HG02623 (cell line): ENCODE measurements around the gene WDTC1.

Experiments used
- ATAC-seq: cut with Tn5 transposase; IDR thresholded peaks from one replicate; pipeline ENCODE4 v1.9.1; 2021; ENCODE audit warnings: moderate library complexity; ENCODE audit not compliant: unreplicated experiment

WDTC1 gene

DNA sequence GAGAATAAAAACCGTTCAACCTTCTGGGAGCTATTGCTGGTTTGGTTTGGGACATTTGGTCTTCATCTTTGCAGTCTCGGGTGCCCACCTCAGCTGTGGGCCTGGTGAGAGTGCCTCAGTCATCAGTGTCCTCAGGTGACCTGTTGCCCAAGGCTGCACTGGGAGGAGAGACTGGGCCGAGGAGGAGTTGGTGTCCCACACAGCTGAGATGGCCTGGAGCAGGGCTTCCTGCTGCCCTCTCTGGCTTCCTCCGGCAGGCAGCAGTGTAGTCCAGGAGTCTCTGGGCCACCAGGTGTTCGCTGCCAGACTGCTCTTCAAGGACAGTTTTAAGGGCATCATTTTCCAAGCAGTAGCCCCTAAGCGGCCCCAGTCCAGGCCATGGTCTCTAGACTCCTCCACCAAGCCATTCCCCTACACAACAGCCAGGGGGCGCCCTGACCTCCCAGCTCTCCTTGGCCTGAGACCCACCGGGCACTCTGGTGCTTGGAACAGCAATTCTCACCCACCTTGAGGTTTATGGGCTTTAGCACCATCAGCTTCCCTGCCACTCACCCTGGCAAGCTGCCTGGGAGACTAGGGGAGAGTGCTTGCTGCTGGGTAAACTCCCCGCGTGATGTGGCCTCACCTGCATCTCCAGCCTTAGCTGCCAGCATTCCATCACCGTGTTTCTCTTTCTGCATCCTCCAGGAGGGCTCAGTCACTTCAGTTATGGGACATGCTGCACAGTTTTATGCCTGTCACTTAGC, 98.3 kb downstream of the WDTC1 start:
- ATAC-seq: no peak

DNA sequence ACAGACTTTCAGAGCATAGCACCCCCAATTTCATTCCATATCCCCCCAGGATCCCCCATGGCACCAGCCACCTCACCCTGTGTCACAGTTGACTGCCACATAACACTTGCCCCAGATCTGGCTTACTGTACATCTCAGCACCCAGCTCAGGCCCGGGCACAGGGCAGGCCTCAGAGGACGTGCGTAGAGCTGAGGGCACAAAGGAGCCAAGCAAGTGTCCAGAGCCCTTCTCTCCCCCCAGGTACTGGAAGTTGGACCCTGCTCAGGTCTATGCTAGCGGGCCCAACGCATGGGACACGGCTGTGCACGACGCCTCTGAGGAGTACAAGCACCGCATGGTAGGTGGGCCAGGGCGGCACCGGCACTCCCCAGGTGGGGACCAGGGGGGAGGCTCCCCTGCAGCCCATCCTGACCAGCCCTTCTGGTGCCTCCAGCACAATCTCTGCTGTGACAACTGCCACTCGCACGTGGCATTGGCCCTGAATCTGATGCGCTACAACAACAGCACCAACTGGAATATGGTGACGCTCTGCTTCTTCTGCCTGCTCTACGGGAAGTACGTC, 99.4 kb downstream of the WDTC1 start:
- no peak for ATAC-seq

DNA sequence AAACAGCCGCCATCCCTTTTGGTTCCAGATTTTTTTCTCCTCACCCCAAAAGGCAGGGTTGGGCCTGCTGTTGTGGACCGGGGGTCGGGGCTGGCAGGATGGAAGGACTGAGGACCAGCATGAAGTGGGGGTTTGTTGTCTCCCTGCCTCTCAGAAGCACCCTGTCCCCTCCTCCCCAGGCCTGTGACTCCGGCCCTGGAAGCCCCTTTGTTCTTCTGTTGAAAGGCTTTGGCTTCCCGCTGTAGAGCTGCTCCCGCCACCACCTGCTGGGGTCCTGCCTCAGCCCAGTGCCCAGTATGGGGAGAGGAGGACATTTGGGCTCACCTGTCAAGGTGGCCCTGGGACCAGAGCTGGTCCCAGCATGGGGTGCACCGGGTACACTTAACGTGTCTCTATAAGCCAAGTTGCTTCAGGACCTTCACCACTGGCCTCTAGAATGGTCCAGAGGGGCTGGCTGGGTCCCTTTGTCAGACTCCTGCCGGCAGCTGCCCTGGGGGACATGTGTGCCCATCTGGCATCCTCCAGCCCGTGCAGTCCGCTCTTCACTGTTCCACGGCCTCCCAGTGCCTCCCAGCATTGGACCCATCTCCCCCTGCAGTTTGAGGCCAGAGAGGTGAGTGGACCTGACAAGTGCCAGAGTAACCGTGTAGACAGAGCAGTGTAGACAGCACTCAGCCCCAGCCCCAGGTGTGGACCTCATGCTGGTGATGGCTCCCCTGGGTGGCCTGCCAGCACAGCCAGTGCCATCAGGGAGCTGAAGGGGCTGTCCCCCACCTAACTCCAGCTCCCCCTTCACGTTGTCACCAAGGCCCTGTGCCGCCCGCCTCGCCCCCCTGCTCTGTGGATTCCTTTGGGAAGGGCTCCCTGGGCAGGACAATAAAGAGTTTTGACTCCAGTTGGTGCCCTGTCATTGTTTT, 101.3 kb downstream of the WDTC1 start:
- ATAC-seq: no peak

DNA sequence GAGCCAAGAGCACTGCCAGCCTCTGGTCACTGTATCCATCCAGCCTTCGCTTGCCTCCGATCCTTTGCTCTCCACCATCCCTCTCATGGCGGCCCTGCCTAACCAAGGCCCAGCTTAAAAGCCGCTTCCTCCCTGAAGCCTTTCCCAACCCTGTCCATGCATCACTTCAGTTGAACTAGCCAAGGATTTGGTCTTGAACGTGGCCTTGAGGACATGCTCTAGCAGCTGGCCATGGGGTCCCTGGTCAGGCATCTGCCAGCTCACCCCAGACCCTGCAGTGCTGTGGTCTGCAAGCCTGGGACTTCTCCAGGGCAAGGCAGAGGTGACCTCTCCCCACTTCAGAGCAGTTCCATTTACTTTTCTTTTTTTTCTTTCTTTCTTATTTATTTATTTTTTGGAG, 102.3 kb downstream of the WDTC1 start:
- ATAC-seq: no peak

DNA sequence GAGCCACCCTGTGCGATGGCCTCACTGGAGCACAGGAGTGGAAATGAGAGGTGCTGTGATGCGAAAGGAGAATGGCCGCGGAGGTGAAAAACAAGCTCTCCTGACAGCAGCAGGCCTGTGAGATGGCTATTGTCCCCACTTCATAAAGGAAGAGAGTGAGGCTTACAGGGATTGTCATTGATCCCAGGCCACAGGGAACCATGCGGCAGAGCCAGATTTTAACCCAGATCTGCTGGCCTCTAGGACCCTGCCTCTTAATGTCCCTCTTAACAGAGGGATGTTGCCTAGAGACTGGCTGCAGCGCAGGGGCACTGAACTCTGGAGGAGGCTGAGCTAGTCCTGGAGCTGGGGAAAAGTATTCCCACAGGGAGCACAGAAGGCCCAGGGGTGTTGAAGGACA, 104.3 kb downstream of the WDTC1 start:
- no peak for ATAC-seq

DNA sequence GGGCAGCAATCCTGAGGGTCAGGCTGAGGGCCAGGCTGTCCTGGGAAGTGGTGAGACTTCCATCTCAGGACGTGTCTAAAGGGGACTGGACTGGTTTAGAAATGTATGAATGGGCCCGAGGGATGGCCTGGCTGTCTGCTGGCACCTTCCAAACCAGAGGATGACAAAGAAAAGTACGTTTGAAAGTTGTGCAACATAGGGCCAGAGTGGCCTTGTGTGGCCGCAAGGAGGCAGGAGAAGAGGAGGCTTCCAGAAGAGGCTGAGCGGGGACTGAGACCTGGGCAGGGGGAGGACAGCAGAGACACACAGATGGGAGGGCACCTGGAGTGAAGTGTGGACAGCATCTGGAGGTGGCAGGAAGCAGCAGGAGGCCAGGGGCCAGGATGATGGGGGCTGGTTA, 104.8 kb downstream of the WDTC1 start:
- ATAC-seq: no peak

DNA sequence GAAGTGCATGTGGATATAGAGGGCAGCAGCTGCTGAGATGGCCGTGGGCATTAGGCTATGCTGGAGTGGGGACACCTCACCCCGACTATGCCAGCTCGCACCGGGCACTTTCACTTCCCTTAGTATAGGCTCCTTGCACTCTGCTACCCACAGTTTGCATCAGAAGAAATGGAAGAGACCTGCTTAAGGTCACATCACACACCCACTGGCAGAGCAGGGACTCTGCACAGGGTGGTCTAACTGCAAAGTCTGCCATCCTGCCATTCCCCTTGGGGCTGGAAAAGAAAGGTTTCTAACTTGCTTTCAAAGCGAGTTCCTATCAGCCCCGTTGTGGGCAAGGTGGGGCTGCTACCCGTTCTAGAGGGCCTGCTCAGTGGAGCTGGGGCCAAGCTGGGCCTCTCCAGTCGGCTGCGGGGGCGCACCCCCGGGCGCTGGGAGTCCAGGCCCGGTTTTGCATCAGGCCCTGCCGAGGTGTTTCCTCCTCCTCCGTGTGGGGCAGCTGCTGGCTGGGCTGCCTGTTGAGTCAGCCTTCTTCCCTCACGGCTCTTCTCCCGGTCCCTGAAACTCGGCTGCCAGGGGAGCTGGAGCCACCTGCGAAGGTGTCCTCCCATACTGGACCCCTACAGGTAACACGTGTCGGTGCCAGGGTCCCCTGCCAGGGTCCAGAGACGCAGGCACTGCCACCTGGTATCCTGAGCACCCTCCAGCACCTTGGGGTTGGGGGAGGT, 107.3 kb downstream of the WDTC1 start, which contains the start of gene SYTL1:
Gene SYTL1 (plus strand): TSS at position 498 of the 728 bp plus-strand sequence. CDS start 3,313 bp downstream, outside the sequence.
- ATAC-seq: no peak

DNA sequence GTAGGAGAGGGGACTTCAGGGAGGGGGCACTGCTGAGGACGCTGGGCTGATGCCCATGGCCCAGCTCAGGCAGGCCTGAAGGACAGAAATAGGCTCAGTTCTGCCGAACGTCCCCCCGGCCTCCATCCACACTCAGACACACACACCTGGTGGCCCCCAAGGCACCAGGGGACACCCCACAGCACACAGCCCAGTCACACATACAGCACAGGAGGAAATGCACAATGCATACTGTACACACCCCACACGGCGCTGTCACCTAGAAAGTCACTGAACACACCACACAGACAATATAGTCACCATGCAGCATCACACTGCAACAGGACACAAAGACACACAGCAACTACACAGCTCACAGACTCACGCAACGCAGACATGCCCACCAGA, 108.0 kb downstream of the WDTC1 start:
- ATAC-seq: no peak

DNA sequence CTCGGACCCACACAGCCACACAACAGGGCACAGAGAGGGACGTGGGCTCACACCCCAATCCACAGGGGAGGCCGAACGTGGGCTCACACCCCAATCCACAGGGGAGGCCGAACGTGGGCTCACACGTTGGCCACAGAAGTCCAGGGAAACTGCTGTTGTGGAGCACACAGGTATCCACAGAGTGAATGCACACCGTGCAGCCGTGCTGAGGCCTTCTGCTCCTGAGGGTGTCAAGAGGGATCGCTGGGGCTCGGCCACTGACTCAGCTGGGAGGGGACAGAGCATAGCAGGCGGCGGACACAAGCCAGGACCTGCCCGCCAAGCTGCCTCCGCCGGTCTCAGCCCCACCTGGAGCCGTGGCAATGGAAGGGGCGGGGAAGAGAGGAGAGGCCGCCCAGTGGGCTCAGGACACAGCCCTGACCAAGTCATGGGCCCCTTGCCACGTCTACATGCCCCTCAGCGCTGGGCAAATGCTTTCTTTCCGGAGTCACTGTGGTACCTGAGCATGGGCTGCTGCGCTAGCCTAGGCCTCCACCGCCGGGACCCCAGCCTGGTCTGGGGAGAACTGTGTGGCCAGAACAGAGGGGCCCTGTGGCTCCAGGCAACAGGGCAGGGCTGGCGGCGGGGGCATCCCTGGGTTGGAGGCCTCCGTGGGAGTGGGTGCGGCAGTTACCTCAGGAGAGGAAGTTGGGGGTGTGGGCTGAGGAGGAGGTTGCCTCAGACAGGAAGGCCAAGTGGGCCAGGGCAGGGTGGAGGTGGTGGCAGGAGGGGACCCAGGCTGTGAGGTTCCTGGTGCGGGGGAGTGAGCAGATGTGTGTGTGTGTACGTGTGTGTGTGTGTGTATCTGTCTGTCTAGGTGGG, 108.6 kb downstream of the WDTC1 start:
- no peak for ATAC-seq

DNA sequence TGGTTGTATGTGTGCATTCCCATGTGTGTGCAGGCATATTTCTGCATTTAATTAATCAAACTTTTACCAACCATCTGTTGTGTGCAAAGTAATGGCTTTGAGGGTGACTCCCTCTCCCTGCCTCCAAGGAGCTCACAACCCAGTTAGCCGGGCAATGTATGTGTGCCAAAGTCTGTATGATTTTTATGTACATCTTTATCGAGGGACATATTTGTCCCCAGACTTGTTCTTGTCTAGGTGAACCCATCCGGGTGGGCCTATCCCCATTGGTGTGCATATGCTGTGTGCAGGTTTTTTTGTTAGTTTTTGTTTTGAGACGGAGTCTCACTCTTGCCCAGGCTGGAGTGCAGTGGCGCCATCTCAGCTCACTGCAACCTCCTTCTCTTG, 109.2 kb downstream of the WDTC1 start:
- ATAC-seq: no peak

DNA sequence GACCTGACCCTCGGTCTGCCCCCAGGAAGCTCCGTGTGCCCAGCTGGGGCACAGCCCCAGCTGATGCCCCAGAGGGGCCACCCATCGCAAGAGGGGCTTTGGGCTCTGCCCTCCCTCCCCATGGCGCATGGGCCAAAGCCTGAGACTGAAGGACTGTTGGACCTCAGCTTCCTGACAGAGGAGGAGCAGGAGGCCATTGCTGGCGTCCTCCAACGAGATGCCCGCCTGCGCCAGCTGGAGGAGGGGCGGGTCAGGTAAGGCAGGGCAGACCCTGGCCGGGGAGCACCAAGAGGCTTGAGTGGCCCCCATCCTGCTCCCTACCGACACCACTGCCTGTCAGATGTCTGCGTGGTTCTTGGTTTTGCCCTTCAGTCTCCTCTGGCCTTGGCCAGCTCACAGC, 110.8 kb downstream of the WDTC1 start:
- ATAC-seq: no peak

DNA sequence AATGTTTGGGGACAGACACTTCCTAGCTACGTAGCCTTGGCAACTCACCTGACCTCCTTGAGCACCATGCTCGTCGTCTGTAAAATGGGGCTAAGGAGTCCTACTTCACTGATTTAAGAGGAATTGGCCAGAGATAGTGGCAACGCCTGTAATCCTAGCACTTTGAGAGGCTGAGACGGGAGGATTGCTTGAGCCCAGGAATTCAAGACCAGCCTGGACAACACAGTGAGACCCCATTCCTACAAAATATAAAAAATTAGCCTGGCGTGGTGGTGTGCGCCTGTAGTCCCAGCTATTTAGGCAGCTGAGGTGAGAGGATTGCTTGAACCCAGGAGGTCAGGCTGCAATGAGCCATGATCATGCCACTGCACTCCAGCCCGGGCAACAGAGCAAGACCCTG, 111.9 kb downstream of the WDTC1 start:
- ATAC-seq: no peak

DNA sequence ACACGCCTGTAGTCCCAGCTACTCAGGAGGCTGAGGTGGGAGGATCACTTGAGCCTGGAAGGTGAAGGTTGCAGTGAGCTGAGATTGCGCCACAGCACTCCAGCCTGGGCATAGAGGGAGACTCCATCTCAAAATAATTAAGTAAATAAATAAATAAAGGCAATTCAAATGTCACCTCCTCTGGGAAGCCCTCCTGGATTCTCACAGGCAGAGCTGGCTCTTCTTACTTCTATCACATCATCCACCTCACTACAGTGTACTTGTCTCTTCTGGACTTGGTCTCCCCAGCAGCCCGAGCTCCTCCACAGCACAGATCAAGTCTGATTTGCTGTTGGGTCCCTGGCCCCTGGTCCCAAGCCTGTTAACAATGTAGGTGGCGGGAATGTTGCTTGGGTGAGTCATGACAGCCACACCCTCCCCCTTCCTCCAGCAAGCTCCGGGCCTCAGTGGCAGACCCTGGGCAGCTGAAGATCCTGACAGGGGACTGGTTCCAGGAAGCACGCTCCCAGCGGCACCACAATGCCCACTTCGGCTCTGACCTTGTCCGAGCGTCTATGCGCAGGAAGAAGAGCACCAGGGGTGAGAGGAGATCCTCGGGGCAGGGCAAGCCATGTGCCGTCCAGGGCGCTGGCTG, 112.7 kb downstream of the WDTC1 start:
- no peak for ATAC-seq

DNA sequence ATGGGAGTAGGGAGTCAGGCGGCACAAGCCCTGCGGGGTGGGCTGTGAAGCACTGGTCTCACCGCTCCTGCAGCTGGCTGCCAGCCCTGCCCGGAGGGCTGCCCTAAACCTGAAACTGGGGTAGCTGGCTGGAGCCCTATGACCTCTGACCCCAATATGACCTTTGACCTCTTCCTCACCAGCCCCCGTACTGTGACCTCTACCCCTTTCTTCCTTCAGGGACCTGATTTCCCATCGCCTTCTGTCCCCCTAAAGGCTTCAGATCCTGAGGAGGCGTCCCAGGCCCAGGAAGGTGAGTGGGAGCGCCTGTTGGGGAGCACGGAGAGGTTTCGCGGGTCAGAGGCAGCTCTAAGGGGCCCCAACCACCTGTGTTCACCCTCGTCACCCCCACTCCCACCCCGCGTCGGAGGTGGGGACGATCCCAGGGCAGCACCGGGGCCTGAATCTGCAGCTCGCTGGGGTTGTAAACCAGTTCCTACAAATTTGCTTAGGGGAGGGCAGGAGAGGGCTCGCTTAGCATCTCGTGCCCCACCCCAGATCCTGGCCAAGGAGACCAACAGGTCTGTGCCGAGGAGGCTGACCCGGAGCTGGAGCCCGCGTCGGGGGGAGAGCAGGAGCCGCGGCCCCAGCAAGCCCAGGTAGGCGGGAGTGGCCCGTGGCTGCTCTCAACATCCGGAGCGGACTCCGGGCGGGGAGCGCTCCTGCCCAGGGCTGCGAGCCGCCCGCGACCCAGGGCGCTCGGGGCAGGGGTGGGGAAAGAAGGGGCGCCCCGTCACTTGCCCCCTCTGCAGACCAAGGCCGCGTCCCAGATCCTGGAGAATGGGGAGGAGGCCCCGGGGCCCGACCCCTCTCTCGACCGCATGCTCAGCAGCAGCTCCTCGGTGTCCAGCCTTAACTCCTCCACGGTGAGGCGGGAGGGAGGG, 114.7 kb downstream of the WDTC1 start:
- ATAC-seq: no peak

DNA sequence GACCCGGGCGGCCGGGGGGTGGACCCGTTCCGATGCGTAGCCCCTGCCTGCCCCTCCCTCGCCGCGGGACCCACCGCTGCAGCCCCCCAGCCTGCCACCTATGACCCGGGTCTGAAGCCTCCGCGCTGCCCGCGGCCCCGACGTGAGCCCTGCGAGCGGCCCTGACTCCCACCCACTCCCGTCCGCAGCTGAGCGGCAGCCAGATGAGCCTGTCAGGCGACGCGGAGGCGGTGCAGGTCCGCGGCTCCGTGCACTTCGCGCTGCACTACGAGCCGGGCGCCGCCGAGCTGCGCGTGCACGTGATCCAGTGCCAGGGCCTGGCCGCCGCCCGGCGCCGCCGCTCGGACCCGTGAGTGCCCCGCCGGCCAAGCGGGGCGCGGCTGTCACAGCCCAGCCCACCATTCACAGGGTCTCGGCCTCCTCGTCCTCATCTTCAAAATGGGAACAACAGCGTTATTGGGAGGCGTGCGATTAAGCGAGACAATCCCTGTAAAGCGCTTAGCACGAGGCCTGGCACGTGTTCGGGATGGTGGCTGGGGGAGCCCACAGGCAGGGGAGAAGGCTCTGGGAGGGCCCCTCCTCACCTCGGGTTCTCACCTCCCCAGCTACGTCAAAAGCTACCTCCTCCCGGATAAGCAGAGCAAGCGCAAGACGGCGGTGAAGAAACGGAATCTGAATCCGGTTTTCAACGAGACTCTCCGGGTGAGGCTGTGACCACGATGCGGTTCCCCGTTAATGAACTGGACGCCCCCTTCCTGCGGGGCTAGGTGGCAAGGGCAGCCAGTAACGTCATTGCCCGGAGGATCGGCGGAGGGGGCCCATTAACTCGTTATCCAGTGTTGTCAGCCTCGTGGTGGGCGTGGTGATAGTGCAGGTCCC, 115.6 kb downstream of the WDTC1 start:
- ATAC-seq: no peak

DNA sequence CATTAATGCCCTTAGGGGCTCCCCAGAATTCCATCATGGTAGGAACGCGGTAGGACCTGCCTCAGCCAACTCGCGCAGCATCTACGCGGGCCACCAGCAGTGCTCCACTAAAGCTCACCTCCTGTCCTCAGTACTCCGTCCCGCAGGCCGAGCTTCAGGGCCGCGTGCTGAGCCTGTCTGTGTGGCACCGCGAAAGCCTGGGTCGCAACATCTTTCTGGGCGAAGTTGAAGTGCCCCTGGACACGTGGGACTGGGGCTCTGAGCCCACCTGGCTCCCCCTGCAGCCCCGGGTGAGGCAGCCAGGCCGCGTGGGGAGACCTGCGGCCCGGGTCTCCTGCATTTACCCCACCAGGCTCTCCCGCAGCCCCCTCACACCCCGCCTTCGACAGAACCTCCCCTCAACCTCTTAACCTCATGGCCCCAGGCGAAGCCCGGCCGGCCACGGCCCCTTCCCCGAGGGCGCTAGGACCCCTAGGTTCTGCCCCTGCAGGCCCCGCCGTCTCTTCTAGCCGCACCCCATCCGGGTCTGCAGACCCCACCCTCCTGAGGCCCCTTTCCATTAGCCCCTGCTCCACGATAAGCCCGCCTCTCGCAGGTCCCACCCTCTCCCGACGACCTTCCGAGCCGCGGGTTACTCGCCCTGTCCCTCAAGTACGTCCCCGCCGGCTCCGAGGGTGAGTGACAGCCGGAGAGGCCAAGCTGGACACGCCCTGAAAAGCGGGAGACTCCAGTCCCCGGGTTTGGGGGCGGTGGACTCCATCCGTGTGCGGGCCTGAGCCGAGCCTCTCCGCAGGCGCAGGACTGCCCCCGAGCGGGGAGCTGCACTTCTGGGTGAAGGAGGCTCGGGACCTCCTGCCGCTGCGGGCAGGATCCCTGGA, 116.5 kb downstream of the WDTC1 start:
- ATAC-seq: no peak
